Activated CD4-positive, alpha-beta T cell treated with anti-CD3 and anti-CD28 coated beads, Interleukin-10, Interleukin-2, amounts not matched to agents 100 ng/mL and 50 ng/mL, durations not matched to agents 16 hours and 8 hours (primary cell): ENCODE data around the gene UTP25.

ENCODE experiments used
- DNase-seq: peaks from one replicate; pipeline ENCODE4 v3.0.0-alpha.2; 2020

Gene UTP25

GRCh38 chr1:209805875-209806760 is 21.7 kb upstream of the UTP25 start, which contains the start of gene IRF6:
TSS of gene IRF6 (minus strand) at chr1:209806142. CDS start at chr1:209801413, 4,729 bp downstream.
- DNase-seq = peak; percentile 21

DNA sequence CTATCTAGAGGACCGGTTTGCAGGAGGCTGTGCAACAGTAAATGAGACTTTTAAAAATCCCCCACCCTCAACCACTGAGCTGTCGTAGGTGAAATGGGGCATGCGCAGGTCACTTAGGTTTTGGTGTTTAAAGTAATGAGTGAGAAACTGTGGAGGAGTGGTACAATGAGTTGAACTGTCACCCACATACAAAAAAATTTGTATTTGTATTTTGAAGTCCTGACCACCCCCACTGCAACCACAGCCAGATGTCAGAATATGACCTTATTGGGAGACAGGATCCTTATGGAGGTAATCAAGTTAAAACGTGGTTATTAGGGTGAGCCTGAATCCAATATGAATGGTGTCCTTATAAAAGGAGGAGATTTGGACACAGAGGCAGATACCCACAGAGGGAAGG is 20.3 kb upstream of the UTP25 start:
- DNase-seq = no peak

GRCh38 chr1:209808059-209808581 is 19.7 kb upstream of the UTP25 start:
- DNase-seq = no peak

GRCh38 chr1:209809611-209810010 is 18.2 kb upstream of the UTP25 start:
- no peak for DNase-seq

DNA sequence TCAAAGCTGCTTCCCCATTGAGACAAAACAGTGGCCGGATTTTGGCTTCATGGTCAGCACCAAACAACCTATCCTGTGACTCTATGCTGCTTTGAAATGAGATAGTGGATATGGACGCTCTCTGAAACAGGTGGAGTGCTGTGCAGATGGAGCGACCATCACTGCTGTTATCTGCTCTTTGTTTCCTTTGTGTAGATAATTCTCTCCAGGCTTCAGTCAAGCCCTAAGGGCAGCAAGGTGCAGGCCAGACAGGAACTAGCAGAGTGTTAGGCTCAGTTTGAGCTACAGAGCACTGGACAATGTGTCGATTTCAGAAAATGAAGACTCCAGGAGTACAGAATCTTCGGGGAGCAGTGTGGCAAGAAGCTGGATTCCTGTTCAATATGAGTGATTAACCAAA is 17.0 kb upstream of the UTP25 start:
- no peak for DNase-seq

DNA sequence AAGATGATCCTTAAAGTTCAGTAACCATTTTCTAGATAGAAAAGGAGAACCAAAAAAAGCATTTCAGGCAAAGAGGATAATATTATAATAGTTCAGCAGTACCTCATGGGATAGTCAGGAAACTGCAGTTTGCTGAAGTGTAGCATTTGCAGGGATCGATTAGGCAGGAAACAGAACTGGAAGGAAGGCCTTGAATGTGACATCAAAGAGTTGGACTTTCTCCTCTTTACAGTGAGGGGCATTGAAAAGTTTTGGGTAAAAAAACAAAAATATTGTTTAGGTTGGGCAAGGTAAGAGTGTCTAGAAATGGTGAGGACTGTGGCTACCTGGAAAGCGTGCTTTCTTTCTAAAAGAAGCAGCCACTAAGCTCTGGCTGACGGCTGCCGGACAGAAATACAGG is 13.9 kb upstream of the UTP25 start:
- DNase-seq = no peak

GRCh38 chr1:209815490-209815889 is 12.3 kb upstream of the UTP25 start:
- DNase-seq = no peak

- DNase-seq = no peak
Observed at GRCh38 chr1:209815931-209816341, 11.8 kb upstream of the UTP25 start.

DNA sequence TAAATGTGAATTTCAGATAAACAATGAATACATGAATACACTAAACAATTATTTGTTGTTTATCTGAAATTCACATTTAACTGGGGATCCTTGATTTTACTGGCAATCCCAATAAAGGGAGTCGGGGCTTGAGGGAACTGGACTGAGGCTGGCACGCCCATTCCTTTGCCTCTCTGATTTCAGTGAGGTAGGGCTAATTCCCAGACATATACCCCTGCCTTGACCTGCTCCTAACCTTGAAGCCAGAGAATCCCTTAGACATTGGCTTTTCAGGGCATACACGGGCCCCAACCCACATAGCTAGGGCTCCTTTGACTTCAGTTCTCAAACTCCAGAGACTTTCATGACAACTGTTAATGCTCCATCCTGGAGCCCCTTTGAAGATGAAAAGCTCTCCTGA is 10.8 kb upstream of the UTP25 start:
- no peak for DNase-seq

GRCh38 chr1:209817691-209818090 is 10.1 kb upstream of the UTP25 start:
- DNase-seq = no peak

DNA sequence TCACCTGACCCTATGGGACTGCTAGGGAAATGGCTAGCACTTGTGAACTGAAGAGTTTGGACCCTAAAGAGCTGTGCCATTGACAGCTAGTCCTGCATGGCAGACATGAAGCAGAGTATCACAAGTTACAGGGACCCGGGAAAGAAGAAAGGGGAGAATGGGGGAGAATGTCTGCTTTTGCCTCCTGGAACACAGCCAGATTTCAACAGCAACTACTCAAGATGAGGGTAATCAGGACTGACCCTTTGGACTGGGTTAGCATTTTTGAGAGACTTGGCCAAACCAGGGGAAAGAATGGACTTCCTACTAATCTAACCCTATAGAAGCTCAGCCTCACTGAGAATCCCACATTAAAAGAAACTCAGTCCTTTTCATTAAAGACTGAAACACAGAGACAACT is 8.7 kb upstream of the UTP25 start:
- DNase-seq = no peak

GRCh38 chr1:209820986-209821385 is 6.8 kb upstream of the UTP25 start:
- DNase-seq = no peak

GRCh38 chr1:209822706-209823105 is 5.1 kb upstream of the UTP25 start:
- DNase-seq = no peak

- DNase-seq = peak; percentile 54
Observed at GRCh38 chr1:209823143-209824041, 4.4 kb upstream of the UTP25 start.

DNA sequence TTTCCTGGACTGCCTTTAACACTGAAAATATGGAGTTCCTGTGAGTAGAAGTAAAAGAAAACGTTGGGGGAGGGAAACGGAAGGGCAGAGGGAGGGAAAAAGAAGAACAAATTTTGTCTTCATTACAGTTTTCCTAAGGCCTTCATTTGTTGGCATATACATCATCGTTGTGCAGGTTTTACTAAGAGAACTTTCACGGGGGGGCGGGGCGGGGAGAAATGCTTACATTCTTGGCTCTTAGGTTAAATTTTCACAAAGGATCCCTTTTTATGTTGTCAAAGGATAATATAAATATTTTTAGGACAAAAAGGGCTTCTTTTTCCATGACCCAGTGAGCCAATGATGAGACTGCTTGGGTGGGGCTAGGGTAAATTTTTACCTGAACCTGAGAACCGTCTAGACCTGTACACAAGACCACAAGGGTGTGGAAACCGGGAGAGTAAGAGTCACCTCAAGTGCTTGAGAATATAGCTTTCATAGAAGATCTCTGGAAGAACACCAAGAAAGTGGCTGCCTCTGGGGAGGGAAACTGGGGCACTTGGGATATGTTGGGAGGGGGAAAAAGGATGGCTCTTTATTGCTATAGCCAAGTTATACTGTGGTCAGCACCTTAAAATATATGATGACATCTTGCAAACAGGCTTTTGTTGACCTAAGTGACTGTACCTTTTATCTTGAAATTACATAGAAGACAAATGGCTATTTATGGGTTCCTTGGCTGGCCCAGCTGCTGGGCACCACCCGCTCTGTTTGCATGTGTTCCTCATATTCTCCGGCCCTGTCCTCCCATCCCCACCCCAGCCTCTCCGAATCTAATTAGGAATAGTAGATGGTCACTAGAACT is 2.0 kb upstream of the UTP25 start:
- no peak for DNase-seq

DNA sequence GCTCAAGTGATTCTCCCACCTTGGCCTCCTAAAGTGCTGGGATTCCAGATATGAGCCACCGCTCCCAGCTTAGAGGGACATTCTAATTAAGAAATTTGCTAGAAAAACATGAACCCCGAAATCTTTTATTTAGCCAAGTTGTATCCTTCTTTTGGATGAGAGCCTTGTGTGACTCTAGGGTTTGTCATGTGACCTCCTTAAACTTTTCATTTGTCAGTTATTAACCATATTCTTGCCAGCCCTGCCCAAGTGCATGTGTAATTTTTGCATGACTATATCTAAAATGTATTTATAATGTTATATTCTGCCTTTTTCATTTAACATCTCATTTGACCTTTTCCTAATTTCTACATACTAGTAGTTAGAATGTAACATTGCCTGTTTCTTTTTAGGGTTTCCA is 1.9 kb downstream of the UTP25 start:
- no peak for DNase-seq

DNA sequence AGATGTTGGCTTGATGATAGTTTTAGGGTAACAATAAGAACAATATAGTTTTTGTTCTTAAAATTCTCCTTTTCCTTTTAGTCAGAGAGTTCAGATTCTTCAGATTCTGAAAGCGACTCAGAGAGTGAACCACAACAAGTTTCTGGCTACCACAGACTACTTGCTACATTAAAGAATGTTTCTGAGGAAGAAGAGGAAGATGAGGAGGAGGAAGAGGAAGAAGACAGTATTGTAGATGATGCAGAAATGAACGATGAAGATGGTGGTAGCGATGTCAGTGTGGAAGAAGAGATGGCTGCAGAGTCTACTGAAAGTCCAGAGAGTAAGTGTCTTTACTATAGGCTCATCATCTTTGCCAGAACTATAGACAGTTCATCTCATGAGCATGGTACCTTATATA is 3.0 kb downstream of the UTP25 start:
- no peak for DNase-seq

- no peak for DNase-seq
Observed at GRCh38 chr1:209831615-209832014, 3.8 kb downstream of the UTP25 start.

DNA sequence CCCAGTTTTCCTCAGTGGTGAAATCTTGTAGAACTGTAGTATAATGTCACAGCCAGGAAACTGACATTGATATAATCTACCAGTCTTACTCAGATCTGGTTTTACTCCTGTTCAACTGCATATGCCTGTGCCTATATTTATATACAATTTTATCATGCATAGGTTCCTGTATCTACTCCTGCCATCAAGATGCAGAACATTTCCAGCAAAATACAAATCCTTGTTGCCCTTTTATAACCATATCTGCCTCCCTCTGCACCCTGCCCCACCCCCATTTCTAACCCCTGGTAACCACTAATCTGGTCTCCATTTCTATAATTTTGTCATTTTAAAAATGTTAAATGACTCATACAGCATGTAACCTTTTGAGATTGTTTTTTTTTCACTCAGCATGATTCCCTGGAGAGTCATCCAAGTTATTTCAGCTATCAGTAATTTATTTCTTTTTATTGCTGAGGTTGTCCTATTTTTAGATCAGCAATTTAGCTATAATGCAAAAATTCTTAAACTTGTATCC is 8.1 kb downstream of the UTP25 start:
- peak; percentile 49 for DNase-seq

DNA sequence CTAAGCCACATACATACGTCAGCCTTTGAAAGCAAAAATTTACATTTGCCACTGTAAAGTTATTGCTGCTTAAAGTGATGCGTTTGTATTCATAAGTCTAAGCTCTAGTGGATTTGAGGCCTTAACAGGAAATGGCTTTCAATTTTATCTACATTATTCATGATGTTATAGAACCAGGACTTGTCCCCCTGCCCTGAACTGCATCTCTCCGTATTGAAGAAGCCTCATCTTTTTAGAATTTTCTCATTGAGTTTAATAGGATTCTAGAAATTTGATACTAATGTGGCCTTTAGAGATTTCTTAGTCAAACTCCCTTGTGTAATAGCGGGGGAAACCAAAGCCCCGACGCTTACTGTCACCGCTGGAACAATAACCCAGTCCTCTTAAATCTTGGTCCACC is 9.9 kb downstream of the UTP25 start:
- no peak for DNase-seq

- no peak for DNase-seq
Observed at GRCh38 chr1:209838537-209838936, 10.8 kb downstream of the UTP25 start.

DNA sequence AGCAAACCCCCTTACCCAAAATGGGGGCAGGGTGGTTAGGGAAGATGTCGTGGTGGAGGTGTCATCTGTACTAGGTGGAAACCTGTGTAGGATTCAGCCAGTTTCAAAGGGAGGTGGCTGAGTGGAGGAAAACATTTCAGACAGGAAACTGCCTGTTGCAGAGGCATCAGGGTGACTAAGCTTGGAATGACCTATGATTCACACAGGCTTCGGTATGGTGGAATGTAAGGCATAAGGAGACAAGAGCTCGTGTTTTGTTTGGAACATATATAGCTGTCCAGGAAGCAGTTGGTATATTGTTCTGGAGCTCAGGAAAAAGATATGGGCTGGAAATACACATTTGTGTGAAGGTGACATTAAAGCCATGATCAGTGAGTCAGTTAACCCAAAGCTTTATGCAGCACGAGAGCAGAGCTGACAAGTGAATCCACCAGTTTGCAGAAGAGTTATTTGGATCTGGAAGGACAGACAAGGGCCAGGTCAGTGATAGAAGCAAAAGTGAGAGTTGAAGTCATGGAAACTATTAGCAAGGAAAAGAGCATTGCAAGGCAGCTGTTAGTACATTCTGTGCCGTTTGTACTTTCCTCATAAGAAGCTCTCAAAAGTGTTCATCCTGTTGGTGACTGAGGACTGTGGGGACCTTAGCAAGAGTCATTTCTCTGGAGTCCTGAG is 12.2 kb downstream of the UTP25 start:
- peak; percentile 8 for DNase-seq
